ENCODE data around the gene OR51S1.
"Not testable (repeated sequence)": the region's sequence is repeated elsewhere in the genome, so short reads cannot be mapped to it uniquely, and the experiment has no call there.

The OR51S1 gene

DNA sequence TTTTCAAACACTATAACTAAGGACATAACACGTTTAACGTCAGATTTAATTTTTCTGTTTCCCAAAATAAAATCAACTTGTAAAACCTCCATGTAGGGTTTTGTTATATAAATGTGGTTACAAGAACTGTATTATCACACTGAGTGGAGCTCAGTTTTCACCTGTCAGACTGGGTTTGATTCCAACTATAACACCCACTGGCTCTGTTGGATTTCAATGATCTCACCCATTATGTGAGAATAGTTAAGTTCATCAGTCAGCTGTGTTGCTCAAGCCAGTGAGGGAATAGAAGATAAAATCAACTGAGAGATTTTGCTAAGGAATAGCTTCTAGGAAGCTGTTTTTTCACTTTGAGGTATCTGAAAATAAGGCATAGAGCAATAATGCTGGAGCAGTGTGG lies 39.8 kb downstream of the OR51S1 start:
- Histone ChIP-seq H3K36me3 (ENCODE audit: control insufficient read depth, insufficient read depth, low read length) (no peaks in the 10 kb centered on the region), H3K79me2 (no peaks in the 10 kb centered on the region), H2AFZ (no peak overlapping the region), H3K27ac (no peak overlapping the region), H3K9me3 (ENCODE audit: control insufficient read depth, low read length) (no peaks in the 10 kb centered on the region), H3K27me3 (ENCODE audit: control insufficient read depth, insufficient read depth, low read length) (no peaks in the 10 kb centered on the region), H3K4me3 (ENCODE audit: low read depth, low read length) (no peak overlapping the region), H3K4me2 (ENCODE audit: low read length) (no peak overlapping the region), H3K9ac (no peak overlapping the region), H3K4me1 (no peaks in the 10 kb centered on the region)
- TF ChIP-seq, protein P1, sequence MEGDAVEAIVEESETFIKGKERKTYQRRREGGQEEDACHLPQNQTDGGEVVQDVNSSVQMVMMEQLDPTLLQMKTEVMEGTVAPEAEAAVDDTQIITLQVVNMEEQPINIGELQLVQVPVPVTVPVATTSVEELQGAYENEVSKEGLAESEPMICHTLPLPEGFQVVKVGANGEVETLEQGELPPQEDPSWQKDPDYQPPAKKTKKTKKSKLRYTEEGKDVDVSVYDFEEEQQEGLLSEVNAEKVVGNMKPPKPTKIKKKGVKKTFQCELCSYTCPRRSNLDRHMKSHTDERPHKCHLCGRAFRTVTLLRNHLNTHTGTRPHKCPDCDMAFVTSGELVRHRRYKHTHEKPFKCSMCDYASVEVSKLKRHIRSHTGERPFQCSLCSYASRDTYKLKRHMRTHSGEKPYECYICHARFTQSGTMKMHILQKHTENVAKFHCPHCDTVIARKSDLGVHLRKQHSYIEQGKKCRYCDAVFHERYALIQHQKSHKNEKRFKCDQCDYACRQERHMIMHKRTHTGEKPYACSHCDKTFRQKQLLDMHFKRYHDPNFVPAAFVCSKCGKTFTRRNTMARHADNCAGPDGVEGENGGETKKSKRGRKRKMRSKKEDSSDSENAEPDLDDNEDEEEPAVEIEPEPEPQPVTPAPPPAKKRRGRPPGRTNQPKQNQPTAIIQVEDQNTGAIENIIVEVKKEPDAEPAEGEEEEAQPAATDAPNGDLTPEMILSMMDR (IDR thresholded peaks at IDR 0.05): no peak

DNA sequence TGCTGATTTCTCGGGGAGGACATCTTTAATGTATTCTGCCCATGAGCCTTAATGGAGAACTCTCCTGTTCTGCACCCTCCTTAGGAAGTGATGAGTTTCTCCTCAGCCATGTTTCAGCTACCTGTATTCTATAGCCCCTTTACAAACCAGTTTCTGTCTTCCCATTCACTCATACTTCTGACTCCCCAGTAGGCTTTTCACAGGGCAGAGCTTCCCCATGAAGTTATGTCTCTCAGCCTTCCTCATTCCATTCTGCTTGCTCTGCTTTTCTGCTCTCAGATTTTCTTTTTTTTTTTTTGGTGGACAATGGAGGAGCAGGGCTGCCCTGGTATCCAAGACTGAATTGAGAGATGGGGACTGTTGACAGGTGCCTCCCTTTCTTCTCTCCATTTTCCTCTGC lies 40.5 kb downstream of the OR51S1 start:
- TF ChIP-seq, protein P1 (IDR thresholded peaks at IDR 0.05): no peak
- H3K27me3 ChIP-seq (ENCODE audit: control insufficient read depth, insufficient read depth, low read length): no peaks in the 10 kb centered on the region
- no peak overlapping the region for H3K4me3 ChIP-seq (ENCODE audit: low read depth, low read length)
- H3K4me2 ChIP-seq (ENCODE audit: low read length): no peak overlapping the region
- H2AFZ ChIP-seq: no peak overlapping the region
- H3K9ac ChIP-seq: no peak overlapping the region
- no peaks in the 10 kb centered on the region for H3K4me1 ChIP-seq
- no peaks in the 10 kb centered on the region for H3K9me3 ChIP-seq (ENCODE audit: control insufficient read depth, low read length)
- no peaks in the 10 kb centered on the region for H3K79me2 ChIP-seq
- no peaks in the 10 kb centered on the region for H3K36me3 ChIP-seq (ENCODE audit: control insufficient read depth, insufficient read depth, low read length)
- no peak overlapping the region for H3K27ac ChIP-seq

DNA sequence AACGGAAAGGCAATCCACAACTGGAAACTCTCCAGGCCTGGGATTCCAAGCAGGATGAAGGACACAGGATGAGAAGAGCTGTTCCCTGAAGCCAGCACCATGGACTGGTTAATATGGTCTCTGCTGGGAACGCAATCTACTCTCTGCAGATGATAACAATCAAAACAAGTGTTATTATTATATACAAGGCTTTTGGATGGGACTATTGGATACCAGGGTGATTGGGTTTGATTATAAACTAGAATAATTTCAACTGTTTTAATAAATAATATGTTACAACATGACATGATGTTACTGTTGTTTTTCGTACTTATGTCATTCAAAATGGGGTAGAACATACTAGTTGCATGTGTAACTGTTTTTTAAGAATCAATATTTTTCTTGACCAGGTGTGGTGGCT lies 44.7 kb downstream of the OR51S1 start, which contains the start of gene OR52R1:
OR52R1 (minus strand) TSS at position 101 of the 400 bp plus-strand sequence; CDS start at position 101, 0 bp downstream.
- Histone ChIP-seq H3K36me3 (ENCODE audit: control insufficient read depth, insufficient read depth, low read length) (no peaks in the 10 kb centered on the region), H3K27ac (no peak within 1 kb of the TSS), H3K9me3 (ENCODE audit: control insufficient read depth, low read length) (no peaks in the 10 kb centered on the region), H2AFZ (no peak within 1 kb of the TSS), H3K9ac (no peak within 1 kb of the TSS), H3K79me2 (no peaks in the 10 kb centered on the region), H3K4me3 (ENCODE audit: low read depth, low read length) (no peak within 1 kb of the TSS), H3K27me3 (ENCODE audit: control insufficient read depth, insufficient read depth, low read length) (no peaks in the 10 kb centered on the region), H3K4me2 (ENCODE audit: low read length) (no peak within 1 kb of the TSS), H3K4me1 (no peaks in the 10 kb centered on the region)
- TF ChIP-seq, protein P1 (IDR thresholded peaks at IDR 0.05): no peak

DNA sequence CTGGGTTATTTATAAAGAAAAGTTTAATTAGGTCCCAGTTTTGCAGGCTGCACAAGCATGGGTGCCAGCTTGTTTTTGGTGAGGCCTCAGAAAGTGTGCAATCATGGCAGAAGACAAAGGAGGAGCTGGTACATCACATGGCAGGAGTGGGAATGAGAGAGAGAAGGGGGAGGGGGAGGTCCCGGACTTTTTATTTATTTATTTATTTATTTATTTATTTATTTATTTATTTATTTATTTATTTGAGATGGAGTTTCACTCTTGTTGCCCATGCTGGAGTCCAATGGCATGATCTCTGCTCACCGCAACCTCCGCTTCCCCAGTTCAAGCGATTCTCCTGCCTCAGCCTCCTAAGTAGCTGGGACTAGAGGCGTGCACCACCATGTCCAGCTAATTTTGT lies 47.7 kb downstream of the OR51S1 start:
- not testable (repeated sequence) for H3K79me2 ChIP-seq; H3K27me3 ChIP-seq (ENCODE audit: control insufficient read depth, insufficient read depth, low read length); H2AFZ ChIP-seq; H3K9me3 ChIP-seq (ENCODE audit: control insufficient read depth, low read length); H3K4me2 ChIP-seq (ENCODE audit: low read length); H3K4me1 ChIP-seq; H3K27ac ChIP-seq; H3K36me3 ChIP-seq (ENCODE audit: control insufficient read depth, insufficient read depth, low read length); H3K9ac ChIP-seq; H3K4me3 ChIP-seq (ENCODE audit: low read depth, low read length)

DNA sequence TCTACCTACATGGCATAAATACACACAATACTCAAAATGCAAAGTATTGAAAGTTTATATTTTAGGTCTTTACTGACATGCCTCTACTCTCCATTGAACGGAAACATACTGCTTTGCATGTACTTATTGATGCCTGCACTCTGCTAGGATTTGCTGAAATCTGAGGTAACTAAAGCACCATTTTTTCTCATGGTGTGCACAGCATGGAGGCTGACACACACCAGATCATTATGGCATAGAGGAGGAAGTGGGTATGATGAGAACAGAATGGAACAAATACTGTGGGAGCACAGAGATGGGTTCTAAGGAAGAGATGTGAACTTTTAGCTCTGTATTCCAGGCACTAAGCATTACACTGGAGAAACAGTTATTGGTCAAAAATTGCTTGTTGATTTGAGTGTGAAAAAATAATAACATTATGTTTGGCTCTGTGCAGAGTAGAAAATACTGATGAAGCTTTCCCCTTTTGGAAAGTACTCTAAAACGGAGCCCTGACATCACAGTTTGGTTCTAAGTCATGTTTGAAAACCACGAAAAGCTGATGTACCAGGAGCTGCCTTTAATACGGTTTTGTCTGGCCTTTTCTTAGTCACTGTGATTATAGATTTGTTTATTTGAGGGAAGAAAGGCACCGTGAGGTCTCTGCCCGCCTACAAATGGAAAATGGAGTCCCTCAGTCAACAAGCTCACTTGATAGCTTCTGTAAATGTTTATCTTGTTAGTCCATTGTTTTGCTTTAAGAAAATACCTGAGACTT lies 50.4 kb downstream of the OR51S1 start:
- Histone ChIP-seq H3K9ac (no peak overlapping the region), H3K4me1 (no peaks in the 10 kb centered on the region), H3K27ac (no peak overlapping the region), H3K4me2 (ENCODE audit: low read length) (no peak overlapping the region), H3K27me3 (ENCODE audit: control insufficient read depth, insufficient read depth, low read length) (no peaks in the 10 kb centered on the region), H2AFZ (no peak overlapping the region), H3K36me3 (ENCODE audit: control insufficient read depth, insufficient read depth, low read length) (no peaks in the 10 kb centered on the region), H3K9me3 (ENCODE audit: control insufficient read depth, low read length) (no peaks in the 10 kb centered on the region), H3K79me2 (no peaks in the 10 kb centered on the region), H3K4me3 (ENCODE audit: low read depth, low read length) (no peak overlapping the region)
- TF ChIP-seq, protein P1 (IDR thresholded peaks at IDR 0.05): no peak

Data from parathyroid adenoma (tissue), 2 donors.